Astrocyte of the spinal cord (primary cell): ENCODE data around the gene UVSSA.

Experiments
- DNase-seq: peaks from one replicate; pipeline ENCODE4 v3.0.0; 2011; ENCODE audit warnings: low read depth, low spot score
- H3K4me3 ChIP-seq: 2 replicates; pipeline ENCODE4 v1.5.1; 2011; ENCODE audit warnings: low read depth, mild to moderate bottlenecking, low read length, moderate library complexity
- CTCF ChIP-seq: IDR thresholded peaks from 2 replicates; pipeline ENCODE4 v1.5.1; 2012; ENCODE audit warnings: low read depth, mild to moderate bottlenecking, low read length, inconsistent platforms
- in situ Hi-C: cut with HindIII; loops from 2 replicates; pipeline ENCODE4 v1.10.0; 2017; ENCODE audit warnings: low sequenced_read_pairs

UVSSA gene

GRCh38 chr4:1412376-1413203 lies 65.6 kb downstream of the UVSSA start:
- no peak for TF ChIP-seq CTCF
- in situ Hi-C loops, result no loop called here
- DNase-seq, result no peak
- no peak overlapping the region for H3K4me3 ChIP-seq

- DNase-seq, result no peak
- no peak for TF ChIP-seq CTCF
- in situ Hi-C loops, result no loop called here
These were observed 66.2 kb downstream of the UVSSA start for GRCh38 chr4:1413204-1413663.

GRCh38 chr4:1413687-1414479 lies 66.9 kb downstream of the UVSSA start:
- H3K4me3 ChIP-seq, result no peak overlapping the region
- DNase-seq, result no peak
- no peak for TF ChIP-seq CTCF
- in situ Hi-C loops, result no loop called here

More at GRCh38 chr4:1413204-1413663, 66.2 kb downstream of the UVSSA start:
- H3K4me3 ChIP-seq, result no peak overlapping the region

GRCh38 chr4:1414831-1415680 lies 68.0 kb downstream of the UVSSA start:
- no peak overlapping the region for H3K4me3 ChIP-seq
- in situ Hi-C loops, result no loop called here
- DNase-seq, result no peak
- no peak for TF ChIP-seq CTCF

- in situ Hi-C loops, result no loop called here
- no peak for TF ChIP-seq CTCF
- DNase-seq, result no peak
- H3K4me3 ChIP-seq, result no peak overlapping the region
These were observed 68.6 kb downstream of the UVSSA start for GRCh38 chr4:1415681-1415981.
